Measurements from ENCODE around the gene STK38L.

STK38L gene

GRCh38 chr12:27305673-27306456, 61.8 kb downstream of the STK38L start:
- Histone ChIP-seq H3K9me3 (ENCODE audit: control insufficient read depth, low read length) (no peaks in the 10 kb centered on the region), H3K27me3 (replicated peaks; ENCODE audit: control insufficient read depth, insufficient read depth, low read length, poor library complexity, severe bottlenecking) (no peaks in the 10 kb centered on the region), H3K27ac (ENCODE audit: insufficient read depth, low read length, poor library complexity, severe bottlenecking) (no peak overlapping the region), H3K4me3 (ENCODE audit: insufficient read depth, low read depth, low read length, poor library complexity, severe bottlenecking) (no peak overlapping the region), H3K36me3 (ENCODE audit: control insufficient read depth, insufficient read depth, low read length) (peaks cover 13% of the 10 kb centered on the region), H3K4me1 (ENCODE audit: control insufficient read depth, insufficient read depth, low read length, poor library complexity, severe bottlenecking) (no peaks in the 10 kb centered on the region)
- DNase-seq = no peak

- Histone ChIP-seq H3K9me3 (ENCODE audit: control insufficient read depth, low read length) (no peaks in the 10 kb centered on the region), H3K27me3 (replicated peaks; ENCODE audit: control insufficient read depth, insufficient read depth, low read length, poor library complexity, severe bottlenecking) (no peaks in the 10 kb centered on the region), H3K4me3 (ENCODE audit: insufficient read depth, low read depth, low read length, poor library complexity, severe bottlenecking) (no peak overlapping the region), H3K36me3 (ENCODE audit: control insufficient read depth, insufficient read depth, low read length) (peaks cover 16% of the 10 kb centered on the region), H3K4me1 (ENCODE audit: control insufficient read depth, insufficient read depth, low read length, poor library complexity, severe bottlenecking) (no peaks in the 10 kb centered on the region), H3K27ac (ENCODE audit: insufficient read depth, low read length, poor library complexity, severe bottlenecking) (no peak overlapping the region)
- DNase-seq = no peak
Observed at GRCh38 chr12:27309293-27309994, 65.4 kb downstream of the STK38L start.

DNA sequence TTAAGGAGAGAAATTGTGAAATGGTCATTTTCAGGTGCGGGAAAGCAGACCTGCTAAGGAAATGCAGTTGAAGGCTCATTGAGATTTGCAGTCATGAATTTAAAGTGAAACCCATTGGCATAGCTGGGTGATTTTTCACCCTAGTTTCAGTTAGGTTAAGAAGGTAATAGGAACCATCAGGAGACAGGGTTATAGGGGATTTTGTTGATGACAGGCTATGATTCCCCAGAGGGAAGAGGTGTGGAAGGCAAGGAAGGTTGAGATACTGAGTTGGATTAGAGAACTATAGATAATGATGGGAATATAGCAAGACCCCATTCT, 65.9 kb downstream of the STK38L start:
- no peaks in the 10 kb centered on the region for H3K27me3 ChIP-seq (replicated peaks; ENCODE audit: control insufficient read depth, insufficient read depth, low read length, poor library complexity, severe bottlenecking)
- H3K4me1 ChIP-seq (ENCODE audit: control insufficient read depth, insufficient read depth, low read length, poor library complexity, severe bottlenecking) = no peaks in the 10 kb centered on the region
- H3K9me3 ChIP-seq (ENCODE audit: control insufficient read depth, low read length) = no peaks in the 10 kb centered on the region
- H3K36me3 ChIP-seq (ENCODE audit: control insufficient read depth, insufficient read depth, low read length) = peaks cover 17% of the 10 kb centered on the region
- no peak for DNase-seq
- no peak overlapping the region for H3K27ac ChIP-seq (ENCODE audit: insufficient read depth, low read length, poor library complexity, severe bottlenecking)
- H3K4me3 ChIP-seq (ENCODE audit: insufficient read depth, low read depth, low read length, poor library complexity, severe bottlenecking) = no peak overlapping the region

- Histone ChIP-seq H3K27ac (ENCODE audit: insufficient read depth, low read length, poor library complexity, severe bottlenecking) (no peak overlapping the region), H3K9me3 (ENCODE audit: control insufficient read depth, low read length) (no peaks in the 10 kb centered on the region), H3K36me3 (ENCODE audit: control insufficient read depth, insufficient read depth, low read length) (peaks cover 12% of the 10 kb centered on the region), H3K27me3 (replicated peaks; ENCODE audit: control insufficient read depth, insufficient read depth, low read length, poor library complexity, severe bottlenecking) (no peaks in the 10 kb centered on the region), H3K4me3 (ENCODE audit: insufficient read depth, low read depth, low read length, poor library complexity, severe bottlenecking) (no peak overlapping the region), H3K4me1 (ENCODE audit: control insufficient read depth, insufficient read depth, low read length, poor library complexity, severe bottlenecking) (no peaks in the 10 kb centered on the region)
- DNase-seq = no peak
Observed at GRCh38 chr12:27316947-27317346, 72.9 kb downstream of the STK38L start.

DNA sequence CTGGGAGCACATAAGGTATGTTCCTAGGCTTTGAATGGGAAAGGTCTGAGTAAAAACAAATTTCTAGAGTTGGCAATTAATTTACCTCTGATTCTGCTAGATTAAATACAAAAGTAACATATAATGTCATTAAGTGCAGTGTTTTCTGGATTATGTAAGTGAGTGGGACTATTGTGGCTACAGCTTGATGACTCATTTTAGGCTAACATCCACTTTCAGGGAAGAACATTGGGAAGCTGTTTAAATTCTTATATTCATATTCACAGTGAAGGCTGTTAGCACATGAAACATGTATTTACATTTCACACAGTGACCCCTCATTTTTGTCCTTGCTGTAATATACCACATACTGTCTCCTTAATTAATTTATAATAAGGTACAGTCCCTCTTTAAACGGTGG, 75.3 kb downstream of the STK38L start:
- no peak for DNase-seq
- H3K4me1 ChIP-seq (ENCODE audit: control insufficient read depth, insufficient read depth, low read length, poor library complexity, severe bottlenecking) = no peaks in the 10 kb centered on the region
- no peak overlapping the region for H3K4me3 ChIP-seq (ENCODE audit: insufficient read depth, low read depth, low read length, poor library complexity, severe bottlenecking)
- H3K27me3 ChIP-seq (replicated peaks; ENCODE audit: control insufficient read depth, insufficient read depth, low read length, poor library complexity, severe bottlenecking) = no peaks in the 10 kb centered on the region
- peaks cover 13% of the 10 kb centered on the region for H3K36me3 ChIP-seq (ENCODE audit: control insufficient read depth, insufficient read depth, low read length)
- H3K27ac ChIP-seq (ENCODE audit: insufficient read depth, low read length, poor library complexity, severe bottlenecking) = no peak overlapping the region
- H3K9me3 ChIP-seq (ENCODE audit: control insufficient read depth, low read length) = no peaks in the 10 kb centered on the region

- no peaks in the 10 kb centered on the region for H3K27me3 ChIP-seq (replicated peaks; ENCODE audit: control insufficient read depth, insufficient read depth, low read length, poor library complexity, severe bottlenecking)
- no peaks in the 10 kb centered on the region for H3K4me1 ChIP-seq (ENCODE audit: control insufficient read depth, insufficient read depth, low read length, poor library complexity, severe bottlenecking)
- peaks cover 12% of the 10 kb centered on the region for H3K36me3 ChIP-seq (ENCODE audit: control insufficient read depth, insufficient read depth, low read length)
- DNase-seq = no peak
- no peak overlapping the region for H3K4me3 ChIP-seq (ENCODE audit: insufficient read depth, low read depth, low read length, poor library complexity, severe bottlenecking)
- H3K9me3 ChIP-seq (ENCODE audit: control insufficient read depth, low read length) = no peaks in the 10 kb centered on the region
- no peak overlapping the region for H3K27ac ChIP-seq (ENCODE audit: insufficient read depth, low read length, poor library complexity, severe bottlenecking)
Observed at GRCh38 chr12:27319848-27320247, 75.8 kb downstream of the STK38L start.

DNA sequence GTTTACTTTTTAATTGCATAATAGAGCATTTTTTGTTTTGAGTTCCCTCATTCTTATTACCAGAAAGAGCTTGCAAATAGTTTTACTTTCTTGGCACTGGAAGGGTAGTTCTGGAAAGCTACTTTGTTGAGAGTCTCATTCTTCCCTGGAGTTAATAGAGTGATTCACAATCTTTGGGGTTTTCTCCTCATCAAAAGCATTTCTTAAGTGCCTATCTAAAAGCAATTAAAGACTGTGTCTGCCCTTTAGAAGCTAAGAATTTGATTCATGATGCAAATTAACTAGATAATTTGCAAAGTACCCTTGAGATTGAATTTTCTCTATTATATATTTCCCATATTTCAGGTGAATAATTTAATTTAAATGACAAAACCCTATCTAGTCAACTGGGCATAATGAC, 80.4 kb downstream of the STK38L start:
- no peaks in the 10 kb centered on the region for H3K4me1 ChIP-seq (ENCODE audit: control insufficient read depth, insufficient read depth, low read length, poor library complexity, severe bottlenecking)
- peaks cover 9% of the 10 kb centered on the region for H3K36me3 ChIP-seq (ENCODE audit: control insufficient read depth, insufficient read depth, low read length)
- no peaks in the 10 kb centered on the region for H3K9me3 ChIP-seq (ENCODE audit: control insufficient read depth, low read length)
- no peak overlapping the region for H3K27ac ChIP-seq (ENCODE audit: insufficient read depth, low read length, poor library complexity, severe bottlenecking)
- no peak for DNase-seq
- H3K4me3 ChIP-seq (ENCODE audit: insufficient read depth, low read depth, low read length, poor library complexity, severe bottlenecking) = no peak overlapping the region
- no peaks in the 10 kb centered on the region for H3K27me3 ChIP-seq (replicated peaks; ENCODE audit: control insufficient read depth, insufficient read depth, low read length, poor library complexity, severe bottlenecking)

GRCh38 chr12:27330846-27331245, 86.8 kb downstream of the STK38L start:
- Histone ChIP-seq H3K36me3 (ENCODE audit: control insufficient read depth, insufficient read depth, low read length) (no peaks in the 10 kb centered on the region), H3K4me3 (ENCODE audit: insufficient read depth, low read depth, low read length, poor library complexity, severe bottlenecking) (no peak overlapping the region), H3K9me3 (ENCODE audit: control insufficient read depth, low read length) (no peaks in the 10 kb centered on the region), H3K27ac (ENCODE audit: insufficient read depth, low read length, poor library complexity, severe bottlenecking) (no peak overlapping the region), H3K4me1 (ENCODE audit: control insufficient read depth, insufficient read depth, low read length, poor library complexity, severe bottlenecking) (peaks cover 6% of the 10 kb centered on the region), H3K27me3 (replicated peaks; ENCODE audit: control insufficient read depth, insufficient read depth, low read length, poor library complexity, severe bottlenecking) (peaks cover 5% of the 10 kb centered on the region)
- no peak for DNase-seq

GRCh38 chr12:27331291-27331926, 87.3 kb downstream of the STK38L start:
- H3K4me3 ChIP-seq (ENCODE audit: insufficient read depth, low read depth, low read length, poor library complexity, severe bottlenecking) = no peak overlapping the region
- H3K9me3 ChIP-seq (ENCODE audit: control insufficient read depth, low read length) = no peaks in the 10 kb centered on the region
- H3K27me3 ChIP-seq (replicated peaks; ENCODE audit: control insufficient read depth, insufficient read depth, low read length, poor library complexity, severe bottlenecking) = peaks cover 5% of the 10 kb centered on the region
- peaks cover 6% of the 10 kb centered on the region for H3K4me1 ChIP-seq (ENCODE audit: control insufficient read depth, insufficient read depth, low read length, poor library complexity, severe bottlenecking)
- H3K36me3 ChIP-seq (ENCODE audit: control insufficient read depth, insufficient read depth, low read length) = no peaks in the 10 kb centered on the region
- no peak overlapping the region for H3K27ac ChIP-seq (ENCODE audit: insufficient read depth, low read length, poor library complexity, severe bottlenecking)
- no peak for DNase-seq

GRCh38 chr12:27331927-27332324, 87.8 kb downstream of the STK38L start:
- no peak for DNase-seq
- H3K4me1 ChIP-seq (ENCODE audit: control insufficient read depth, insufficient read depth, low read length, poor library complexity, severe bottlenecking) = peaks cover 6% of the 10 kb centered on the region
- H3K27ac ChIP-seq (ENCODE audit: insufficient read depth, low read length, poor library complexity, severe bottlenecking) = no peak overlapping the region
- H3K36me3 ChIP-seq (ENCODE audit: control insufficient read depth, insufficient read depth, low read length) = no peaks in the 10 kb centered on the region
- no peaks in the 10 kb centered on the region for H3K9me3 ChIP-seq (ENCODE audit: control insufficient read depth, low read length)
- no peak overlapping the region for H3K4me3 ChIP-seq (ENCODE audit: insufficient read depth, low read depth, low read length, poor library complexity, severe bottlenecking)
- H3K27me3 ChIP-seq (replicated peaks; ENCODE audit: control insufficient read depth, insufficient read depth, low read length, poor library complexity, severe bottlenecking) = peaks cover 5% of the 10 kb centered on the region
